CD4-positive, alpha-beta T cell treated with Interleukin-4 for 4 hours (primary cell): Measurements from ENCODE around the gene SETD2.
A peak's percentile ranks its signal among the peaks of the same experiment; 100 is the strongest.

Source experiments
- DNase-seq: peaks from one replicate; pipeline ENCODE4 v3.0.0-alpha.2; 2020

The SETD2 gene

GRCh38 chr3:47008234-47008796 is 155.6 kb downstream of the SETD2 start:
- no peak for DNase-seq

- DNase-seq: no peak
These were observed 156.3 kb downstream of the SETD2 start for GRCh38 chr3:47007482-47008233.

GRCh38 chr3:47007001-47007400 is 156.9 kb downstream of the SETD2 start:
- no peak for DNase-seq

- DNase-seq: no peak
These were observed 157.7 kb downstream of the SETD2 start for GRCh38 chr3:47006145-47006651.

- no peak for DNase-seq
These were observed 158.4 kb downstream of the SETD2 start for GRCh38 chr3:47005212-47006144.

- DNase-seq: no peak
These were observed 159.3 kb downstream of the SETD2 start for GRCh38 chr3:47004369-47005211.

GRCh38 chr3:47003461-47004368 is 160.2 kb downstream of the SETD2 start:
- DNase-seq: no peak

- no peak for DNase-seq
These were observed 160.9 kb downstream of the SETD2 start for GRCh38 chr3:47003056-47003410.

- no peak for DNase-seq
These were observed 161.5 kb downstream of the SETD2 start for GRCh38 chr3:47002171-47003055.

GRCh38 chr3:47001731-47002170 is 162.2 kb downstream of the SETD2 start:
- DNase-seq: no peak

GRCh38 chr3:47000922-47001730 is 162.8 kb downstream of the SETD2 start:
- DNase-seq: no peak

GRCh38 chr3:47000198-47000815 is 163.6 kb downstream of the SETD2 start:
- DNase-seq: no peak

GRCh38 chr3:46999516-47000197 is 164.3 kb downstream of the SETD2 start:
- no peak for DNase-seq

GRCh38 chr3:46998852-46999515 is 164.9 kb downstream of the SETD2 start:
- no peak for DNase-seq

GRCh38 chr3:46998121-46998851 is 165.6 kb downstream of the SETD2 start:
- DNase-seq: peak; percentile 66

- no peak for DNase-seq
These were observed 166.3 kb downstream of the SETD2 start for GRCh38 chr3:46997453-46998091.
